HepG2 (cell line): ENCODE measurements around the gene DCAF7.

Source experiments
- ZNF766 ChIP-seq: sonication (generic); formaldehyde crosslinking; IDR thresholded peaks from 2 replicates; pipeline ENCODE4 v1.5.0; 2020; ENCODE audit warnings: missing genetic modification reagents, borderline replicate concordance
- ZSCAN31 ChIP-seq: sonication (generic); formaldehyde crosslinking; IDR thresholded peaks from 2 replicates; pipeline ENCODE4 v1.5.0; 2020; ENCODE audit warnings: low read depth, mild to moderate bottlenecking, missing genetic modification reagents

DNA sequence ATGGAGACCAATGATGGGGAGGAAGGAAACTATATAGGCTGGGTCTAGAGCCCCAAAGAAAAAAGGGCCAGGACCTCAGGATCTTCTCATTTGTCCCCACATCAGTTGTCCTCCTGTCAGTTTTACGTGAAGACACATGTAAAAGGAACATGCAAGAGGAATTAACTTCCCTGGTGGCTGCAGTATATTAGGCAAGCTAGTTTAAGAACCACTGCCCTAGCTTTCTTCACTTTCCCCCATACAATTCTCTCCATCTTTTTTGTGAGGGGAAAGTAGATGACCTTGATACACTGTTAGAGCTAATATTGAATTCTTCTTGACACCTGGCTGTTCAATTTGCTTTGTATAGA lies 74.2 kb downstream of the DCAF7 start:
- TF ChIP-seq ZNF766 (CRISPR knock-in tag) (no peak), ZSCAN31 (CRISPR knock-in tag) (no peak)
